Measurements from ENCODE around the gene C3orf20. TPM values are rescaled to one million over a fixed set of nuclear protein-coding genes. Genes with fewer than 3 reads are reported as not detected.

The C3orf20 gene
- total and polyA plus RNA-seq, 2 experiments from 2014 or later: not detected

DNA sequence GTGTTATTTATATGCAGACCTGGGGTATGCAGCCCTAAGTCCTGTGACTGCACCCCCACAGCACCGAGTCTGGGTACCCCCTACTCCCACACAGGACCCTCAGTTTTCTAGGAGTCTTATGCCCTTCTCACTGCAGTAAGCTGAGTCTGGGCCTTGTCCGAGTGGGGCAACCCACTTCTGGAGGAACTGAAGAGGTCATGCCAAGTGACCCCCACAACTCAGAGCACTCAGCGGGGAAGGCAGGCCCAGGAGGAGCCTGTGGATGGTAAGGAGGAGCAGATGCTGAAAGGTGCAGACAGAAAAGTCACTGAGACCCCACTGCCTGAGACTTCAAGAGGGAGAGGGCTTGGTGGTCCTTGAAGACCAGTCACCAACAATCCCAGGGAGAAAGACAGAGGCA lies 87.8 kb downstream of the C3orf20 start (continued):
- TF ChIP-seq, protein P1, sequence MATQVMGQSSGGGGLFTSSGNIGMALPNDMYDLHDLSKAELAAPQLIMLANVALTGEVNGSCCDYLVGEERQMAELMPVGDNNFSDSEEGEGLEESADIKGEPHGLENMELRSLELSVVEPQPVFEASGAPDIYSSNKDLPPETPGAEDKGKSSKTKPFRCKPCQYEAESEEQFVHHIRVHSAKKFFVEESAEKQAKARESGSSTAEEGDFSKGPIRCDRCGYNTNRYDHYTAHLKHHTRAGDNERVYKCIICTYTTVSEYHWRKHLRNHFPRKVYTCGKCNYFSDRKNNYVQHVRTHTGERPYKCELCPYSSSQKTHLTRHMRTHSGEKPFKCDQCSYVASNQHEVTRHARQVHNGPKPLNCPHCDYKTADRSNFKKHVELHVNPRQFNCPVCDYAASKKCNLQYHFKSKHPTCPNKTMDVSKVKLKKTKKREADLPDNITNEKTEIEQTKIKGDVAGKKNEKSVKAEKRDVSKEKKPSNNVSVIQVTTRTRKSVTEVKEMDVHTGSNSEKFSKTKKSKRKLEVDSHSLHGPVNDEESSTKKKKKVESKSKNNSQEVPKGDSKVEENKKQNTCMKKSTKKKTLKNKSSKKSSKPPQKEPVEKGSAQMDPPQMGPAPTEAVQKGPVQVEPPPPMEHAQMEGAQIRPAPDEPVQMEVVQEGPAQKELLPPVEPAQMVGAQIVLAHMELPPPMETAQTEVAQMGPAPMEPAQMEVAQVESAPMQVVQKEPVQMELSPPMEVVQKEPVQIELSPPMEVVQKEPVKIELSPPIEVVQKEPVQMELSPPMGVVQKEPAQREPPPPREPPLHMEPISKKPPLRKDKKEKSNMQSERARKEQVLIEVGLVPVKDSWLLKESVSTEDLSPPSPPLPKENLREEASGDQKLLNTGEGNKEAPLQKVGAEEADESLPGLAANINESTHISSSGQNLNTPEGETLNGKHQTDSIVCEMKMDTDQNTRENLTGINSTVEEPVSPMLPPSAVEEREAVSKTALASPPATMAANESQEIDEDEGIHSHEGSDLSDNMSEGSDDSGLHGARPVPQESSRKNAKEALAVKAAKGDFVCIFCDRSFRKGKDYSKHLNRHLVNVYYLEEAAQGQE (IDR thresholded peaks at IDR 0.05; ENCODE audit: unreplicated experiment): no peak
- TF ChIP-seq ZNF114 (CRISPR knock-in tag; IDR thresholded peaks at IDR 0.05): no peak
- TF ChIP-seq EZH2 (IDR thresholded peaks at IDR 0.05; ENCODE audit: low read depth, unreplicated experiment): no peak
- TF ChIP-seq JUNB (IDR thresholded peaks at IDR 0.05; ENCODE audit: unreplicated experiment): no peak

DNA sequence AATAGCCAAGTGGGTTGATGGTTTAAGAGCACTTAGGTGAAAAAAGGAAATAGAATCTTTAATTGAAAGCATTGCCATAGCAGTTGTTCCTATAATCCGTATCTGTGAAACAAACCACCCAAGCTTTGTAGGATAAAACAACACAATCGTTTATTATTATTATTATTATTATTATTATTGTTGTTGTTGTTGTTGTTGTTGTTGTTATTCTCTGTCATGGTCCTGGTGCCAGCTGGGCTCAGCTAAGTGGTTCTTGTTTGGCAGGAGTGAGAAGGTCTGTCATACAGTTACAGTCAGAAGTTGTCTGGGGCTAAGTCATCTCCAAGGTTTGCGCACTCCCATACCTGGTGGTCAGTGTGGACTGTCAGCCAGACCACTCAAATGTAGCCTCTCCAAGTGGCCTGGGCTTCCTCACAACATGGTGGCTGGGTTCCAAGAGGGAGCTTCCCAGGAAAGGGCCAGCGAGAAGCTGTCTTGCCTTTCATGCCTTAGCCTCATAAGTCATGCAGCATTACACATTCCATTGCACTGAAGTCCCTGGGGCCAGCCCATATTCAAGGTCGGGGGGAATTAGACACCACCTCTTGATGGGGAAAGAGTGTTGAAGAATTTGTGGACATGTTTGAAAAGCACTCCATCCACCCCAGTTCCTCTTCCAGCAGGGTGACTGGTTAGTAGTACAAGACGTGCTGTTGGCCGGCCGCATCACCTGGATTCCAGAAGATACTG lies 89.6 kb downstream of the C3orf20 start:
- Histone ChIP-seq H3K79me2 (replicated peaks; ENCODE audit: insufficient read depth) (no peaks in the 10 kb centered on the region), H3K27me3 (ENCODE audit: insufficient read depth) (no peaks in the 10 kb centered on the region), H3K4me1 (ENCODE audit: insufficient read depth) (no peaks in the 10 kb centered on the region), H3K4me2 (no peak overlapping the region), H4K20me1 (replicated peaks; ENCODE audit: insufficient read depth) (no peaks in the 10 kb centered on the region), H3K36me3 (ENCODE audit: insufficient read depth) (no peaks in the 10 kb centered on the region), H3K4me3 (no peak overlapping the region), H3K9me2 (ENCODE audit: insufficient read depth) (no peaks in the 10 kb centered on the region), H3K27ac (ENCODE audit: low read depth) (no peak overlapping the region), H2AFZ (no peak overlapping the region), H3F3A (replicated peaks; ENCODE audit: low read depth) (no peaks in the 10 kb centered on the region)
- no peaks in the 10 kb centered on the region for H3K36me3 Mint-ChIP-seq (ENCODE audit: low read depth)
- no peak overlapping the region for H3K4me3 Mint-ChIP-seq
- DNase-seq (ENCODE audit: low spot score): no peak
- H3K27ac Mint-ChIP-seq: no peak overlapping the region
- H3K4me1 Mint-ChIP-seq: peaks cover 4% of the 10 kb centered on the region; the same call in 2 of the 3 replicates
- no peak for ATAC-seq
- no peaks in the 10 kb centered on the region for H3K9me3 Mint-ChIP-seq
- H3K27me3 Mint-ChIP-seq (ENCODE audit: insufficient read depth, low read depth, poor library complexity): peaks cover 13% of the 10 kb centered on the region
- TF ChIP-seq, protein P2, sequence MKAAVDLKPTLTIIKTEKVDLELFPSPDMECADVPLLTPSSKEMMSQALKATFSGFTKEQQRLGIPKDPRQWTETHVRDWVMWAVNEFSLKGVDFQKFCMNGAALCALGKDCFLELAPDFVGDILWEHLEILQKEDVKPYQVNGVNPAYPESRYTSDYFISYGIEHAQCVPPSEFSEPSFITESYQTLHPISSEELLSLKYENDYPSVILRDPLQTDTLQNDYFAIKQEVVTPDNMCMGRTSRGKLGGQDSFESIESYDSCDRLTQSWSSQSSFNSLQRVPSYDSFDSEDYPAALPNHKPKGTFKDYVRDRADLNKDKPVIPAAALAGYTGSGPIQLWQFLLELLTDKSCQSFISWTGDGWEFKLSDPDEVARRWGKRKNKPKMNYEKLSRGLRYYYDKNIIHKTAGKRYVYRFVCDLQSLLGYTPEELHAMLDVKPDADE (IDR thresholded peaks at IDR 0.05): no peak
- TF ChIP-seq NANOG (IDR thresholded peaks at IDR 0.05; ENCODE audit: borderline replicate concordance) (no peak), EZH2phosphoT487 (IDR thresholded peaks at IDR 0.05; ENCODE audit: unreplicated experiment) (no peak), STAT1 (IDR thresholded peaks at IDR 0.05; ENCODE audit: unreplicated experiment) (no peak), POLR2AphosphoS5 (IDR thresholded peaks at IDR 0.05; ENCODE audit: low read depth) (no peak), ZNF114 (CRISPR knock-in tag; IDR thresholded peaks at IDR 0.05) (no peak), JUNB (IDR thresholded peaks at IDR 0.05; ENCODE audit: unreplicated experiment) (no peak), EZH2 (IDR thresholded peaks at IDR 0.05; ENCODE audit: low read depth, unreplicated experiment) (no peak), CREB1 (CRISPR knock-in tag; IDR thresholded peaks at IDR 0.05; ENCODE audit: low read depth) (no peak), ZNF331 (CRISPR knock-in tag; IDR thresholded peaks at IDR 0.05; ENCODE audit: low read depth) (no peak)
- TF ChIP-seq, protein P3, sequence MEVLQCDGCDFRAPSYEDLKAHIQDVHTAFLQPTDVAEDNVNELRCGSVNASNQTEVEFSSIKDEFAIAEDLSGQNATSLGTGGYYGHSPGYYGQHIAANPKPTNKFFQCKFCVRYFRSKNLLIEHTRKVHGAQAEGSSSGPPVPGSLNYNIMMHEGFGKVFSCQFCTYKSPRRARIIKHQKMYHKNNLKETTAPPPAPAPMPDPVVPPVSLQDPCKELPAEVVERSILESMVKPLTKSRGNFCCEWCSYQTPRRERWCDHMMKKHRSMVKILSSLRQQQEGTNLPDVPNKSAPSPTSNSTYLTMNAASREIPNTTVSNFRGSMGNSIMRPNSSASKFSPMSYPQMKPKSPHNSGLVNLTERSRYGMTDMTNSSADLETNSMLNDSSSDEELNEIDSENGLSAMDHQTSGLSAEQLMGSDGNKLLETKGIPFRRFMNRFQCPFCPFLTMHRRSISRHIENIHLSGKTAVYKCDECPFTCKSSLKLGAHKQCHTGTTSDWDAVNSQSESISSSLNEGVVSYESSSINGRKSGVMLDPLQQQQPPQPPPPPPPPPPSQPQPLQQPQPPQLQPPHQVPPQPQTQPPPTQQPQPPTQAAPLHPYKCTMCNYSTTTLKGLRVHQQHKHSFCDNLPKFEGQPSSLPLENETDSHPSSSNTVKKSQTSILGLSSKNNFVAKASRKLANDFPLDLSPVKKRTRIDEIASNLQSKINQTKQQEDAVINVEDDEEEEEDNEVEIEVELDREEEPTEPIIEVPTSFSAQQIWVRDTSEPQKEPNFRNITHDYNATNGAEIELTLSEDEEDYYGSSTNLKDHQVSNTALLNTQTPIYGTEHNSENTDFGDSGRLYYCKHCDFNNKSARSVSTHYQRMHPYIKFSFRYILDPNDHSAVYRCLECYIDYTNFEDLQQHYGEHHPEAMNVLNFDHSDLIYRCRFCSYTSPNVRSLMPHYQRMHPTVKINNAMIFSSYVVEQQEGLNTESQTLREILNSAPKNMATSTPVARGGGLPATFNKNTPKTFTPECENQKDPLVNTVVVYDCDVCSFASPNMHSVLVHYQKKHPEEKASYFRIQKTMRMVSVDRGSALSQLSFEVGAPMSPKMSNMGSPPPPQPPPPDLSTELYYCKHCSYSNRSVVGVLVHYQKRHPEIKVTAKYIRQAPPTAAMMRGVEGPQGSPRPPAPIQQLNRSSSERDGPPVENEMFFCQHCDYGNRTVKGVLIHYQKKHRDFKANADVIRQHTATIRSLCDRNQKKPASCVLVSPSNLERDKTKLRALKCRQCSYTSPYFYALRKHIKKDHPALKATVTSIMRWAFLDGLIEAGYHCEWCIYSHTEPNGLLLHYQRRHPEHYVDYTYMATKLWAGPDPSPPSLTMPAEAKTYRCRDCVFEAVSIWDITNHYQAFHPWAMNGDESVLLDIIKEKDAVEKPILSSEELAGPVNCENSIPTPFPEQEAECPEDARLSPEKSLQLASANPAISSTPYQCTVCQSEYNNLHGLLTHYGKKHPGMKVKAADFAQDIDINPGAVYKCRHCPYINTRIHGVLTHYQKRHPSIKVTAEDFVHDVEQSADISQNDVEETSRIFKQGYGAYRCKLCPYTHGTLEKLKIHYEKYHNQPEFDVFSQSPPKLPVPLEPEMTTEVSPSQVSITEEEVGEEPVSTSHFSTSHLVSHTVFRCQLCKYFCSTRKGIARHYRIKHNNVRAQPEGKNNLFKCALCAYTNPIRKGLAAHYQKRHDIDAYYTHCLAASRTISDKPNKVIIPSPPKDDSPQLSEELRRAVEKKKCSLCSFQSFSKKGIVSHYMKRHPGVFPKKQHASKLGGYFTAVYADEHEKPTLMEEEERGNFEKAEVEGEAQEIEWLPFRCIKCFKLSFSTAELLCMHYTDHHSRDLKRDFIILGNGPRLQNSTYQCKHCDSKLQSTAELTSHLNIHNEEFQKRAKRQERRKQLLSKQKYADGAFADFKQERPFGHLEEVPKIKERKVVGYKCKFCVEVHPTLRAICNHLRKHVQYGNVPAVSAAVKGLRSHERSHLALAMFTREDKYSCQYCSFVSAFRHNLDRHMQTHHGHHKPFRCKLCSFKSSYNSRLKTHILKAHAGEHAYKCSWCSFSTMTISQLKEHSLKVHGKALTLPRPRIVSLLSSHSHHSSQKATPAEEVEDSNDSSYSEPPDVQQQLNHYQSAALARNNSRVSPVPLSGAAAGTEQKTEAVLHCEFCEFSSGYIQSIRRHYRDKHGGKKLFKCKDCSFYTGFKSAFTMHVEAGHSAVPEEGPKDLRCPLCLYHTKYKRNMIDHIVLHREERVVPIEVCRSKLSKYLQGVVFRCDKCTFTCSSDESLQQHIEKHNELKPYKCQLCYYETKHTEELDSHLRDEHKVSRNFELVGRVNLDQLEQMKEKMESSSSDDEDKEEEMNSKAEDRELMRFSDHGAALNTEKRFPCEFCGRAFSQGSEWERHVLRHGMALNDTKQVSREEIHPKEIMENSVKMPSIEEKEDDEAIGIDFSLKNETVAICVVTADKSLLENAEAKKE (CRISPR knock-in tag; IDR thresholded peaks at IDR 0.05): no peak
